ENCODE results near the gene CLPTM1. TPM values are rescaled to one million over a fixed set of nuclear protein-coding genes. Genes with fewer than 3 reads are reported as not detected.
"Not testable (repeated sequence)": the region's sequence is repeated elsewhere in the genome, so short reads cannot be mapped to it uniquely, and the experiment has no call there.

The CLPTM1 gene
- total RNA-seq, 2 donors from 2014 or later: 113 to 129 TPM

- DNase-seq (no peak), ATAC-seq (no peak)
- intact Hi-C loops (cut with DNase I, micrococcal nuclease): no loop called here
Observed at GRCh38 chr19:44961821-44962220, 6.6 kb downstream of the CLPTM1 start.

GRCh38 chr19:44968118-44968517 is 12.9 kb downstream of the CLPTM1 start:
- DNase-seq (no peak), ATAC-seq (no peak)
- intact Hi-C loops (cut with DNase I, micrococcal nuclease): no loop called here

GRCh38 chr19:44968670-44969069 is 13.5 kb downstream of the CLPTM1 start:
- DNase-seq (no peak), ATAC-seq (no peak)
- intact Hi-C loops (cut with DNase I, micrococcal nuclease): no loop called here

- intact Hi-C loops (cut with DNase I, micrococcal nuclease): no loop called here
- ATAC-seq (no peak), DNase-seq (no peak)
Observed at GRCh38 chr19:44969437-44969836, 14.3 kb downstream of the CLPTM1 start.

GRCh38 chr19:44971451-44971850 is 16.3 kb downstream of the CLPTM1 start:
- DNase-seq; intact Hi-C loops (cut with DNase I, micrococcal nuclease); ATAC-seq: not testable (repeated sequence)

GRCh38 chr19:44972802-44973201 is 17.6 kb downstream of the CLPTM1 start:
- intact Hi-C loops (cut with DNase I, micrococcal nuclease): no loop called here

GRCh38 chr19:44973982-44974735 is 19.0 kb downstream of the CLPTM1 start:
- intact Hi-C loops (cut with DNase I, micrococcal nuclease): no loop called here
- ATAC-seq (no peak), DNase-seq (no peak)

More at GRCh38 chr19:44972802-44973201, 17.6 kb downstream of the CLPTM1 start:
- DNase-seq (no peak), ATAC-seq (no peak)

GRCh38 chr19:44974857-44975256 is 19.7 kb downstream of the CLPTM1 start:
- no peak for ATAC-seq
- intact Hi-C loops (cut with DNase I, micrococcal nuclease): no loop called here
- DNase-seq: no peak

- DNase-seq (no peak), ATAC-seq (no peak)
- intact Hi-C loops (cut with DNase I, micrococcal nuclease): no loop called here
Observed at GRCh38 chr19:44975444-44975843, 20.3 kb downstream of the CLPTM1 start.

GRCh38 chr19:44984005-44984404 is 28.8 kb downstream of the CLPTM1 start:
- intact Hi-C loops (cut with DNase I, micrococcal nuclease): no loop called here
- no peak for DNase-seq
- ATAC-seq: no peak

GRCh38 chr19:44985445-44985844 is 30.3 kb downstream of the CLPTM1 start:
- intact Hi-C loops (cut with DNase I, micrococcal nuclease): no loop called here
- ATAC-seq (no peak), DNase-seq (no peak)

GRCh38 chr19:44986389-44986788 is 31.2 kb downstream of the CLPTM1 start:
- DNase-seq (no peak), ATAC-seq (no peak)
- intact Hi-C loops (cut with DNase I, micrococcal nuclease): no loop called here

GRCh38 chr19:44987148-44987675 is 32.0 kb downstream of the CLPTM1 start:
- DNase-seq: no peak
- ATAC-seq: no peak
- intact Hi-C loops (cut with DNase I, micrococcal nuclease): no loop called here

GRCh38 chr19:44988273-44988672 is 33.1 kb downstream of the CLPTM1 start:
- ATAC-seq: no peak
- DNase-seq: no peak
- intact Hi-C loops (cut with DNase I, micrococcal nuclease): no loop called here

- peak; percentile 79 for ATAC-seq
- intact Hi-C loops (cut with DNase I, micrococcal nuclease): no loop called here
- peak; percentile 52 to 83 for DNase-seq
Observed at GRCh38 chr19:44988896-44989556, 33.8 kb downstream of the CLPTM1 start.

- intact Hi-C loops (cut with DNase I, micrococcal nuclease): no loop called here
- no peak for DNase-seq
- no peak for ATAC-seq
Observed at GRCh38 chr19:44990459-44990858, 35.3 kb downstream of the CLPTM1 start.

GRCh38 chr19:44990966-44991365 is 35.8 kb downstream of the CLPTM1 start:
- ATAC-seq (peak; percentile 49), DNase-seq (peak in 1 of 2 donors; percentile 31)
- intact Hi-C loops (cut with DNase I, micrococcal nuclease): no loop called here

GRCh38 chr19:44992336-44993163 is 37.4 kb downstream of the CLPTM1 start:
- DNase-seq (no peak), ATAC-seq (no peak)
- intact Hi-C loops (cut with DNase I, micrococcal nuclease): no loop called here

GRCh38 chr19:44993526-44993925 is 38.3 kb downstream of the CLPTM1 start:
- intact Hi-C loops (cut with DNase I, micrococcal nuclease): no loop called here

More at GRCh38 chr19:44993526-44993925, 38.3 kb downstream of the CLPTM1 start:
- no peak for ATAC-seq
- no peak for DNase-seq

All from left colon (tissue), 2 donors.